ENCODE data around the gene CCDC81.
"Not testable (repeated sequence)": the region's sequence is repeated elsewhere in the genome, so short reads cannot be mapped to it uniquely, and the experiment has no call there.

CCDC81 gene

DNA sequence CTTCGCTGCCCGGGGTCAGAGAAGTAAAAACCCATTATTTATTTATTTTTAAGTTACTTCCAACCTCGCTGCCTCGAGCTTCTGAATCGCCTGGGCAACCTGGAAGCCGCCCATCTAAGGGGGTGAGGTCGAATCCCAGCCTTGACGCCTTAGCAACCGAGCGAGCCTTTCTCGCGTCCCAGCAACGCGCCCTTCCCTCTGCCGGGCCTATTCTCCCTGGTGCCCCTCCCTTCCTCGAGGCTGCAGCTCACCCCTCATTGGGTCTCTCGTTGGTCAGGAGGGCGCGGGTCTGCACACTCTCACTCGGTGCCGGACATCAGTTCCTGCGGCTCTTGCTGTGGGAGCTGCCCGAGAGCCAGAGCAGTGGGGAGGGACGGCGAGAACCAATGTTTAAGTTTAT is at the start of gene CCDC81:
CCDC81 (plus strand) TSS at position 302 of the 400 bp plus-strand sequence. CDS start 277 bp downstream, outside the sequence.
- no peak for DNase-seq

DNA sequence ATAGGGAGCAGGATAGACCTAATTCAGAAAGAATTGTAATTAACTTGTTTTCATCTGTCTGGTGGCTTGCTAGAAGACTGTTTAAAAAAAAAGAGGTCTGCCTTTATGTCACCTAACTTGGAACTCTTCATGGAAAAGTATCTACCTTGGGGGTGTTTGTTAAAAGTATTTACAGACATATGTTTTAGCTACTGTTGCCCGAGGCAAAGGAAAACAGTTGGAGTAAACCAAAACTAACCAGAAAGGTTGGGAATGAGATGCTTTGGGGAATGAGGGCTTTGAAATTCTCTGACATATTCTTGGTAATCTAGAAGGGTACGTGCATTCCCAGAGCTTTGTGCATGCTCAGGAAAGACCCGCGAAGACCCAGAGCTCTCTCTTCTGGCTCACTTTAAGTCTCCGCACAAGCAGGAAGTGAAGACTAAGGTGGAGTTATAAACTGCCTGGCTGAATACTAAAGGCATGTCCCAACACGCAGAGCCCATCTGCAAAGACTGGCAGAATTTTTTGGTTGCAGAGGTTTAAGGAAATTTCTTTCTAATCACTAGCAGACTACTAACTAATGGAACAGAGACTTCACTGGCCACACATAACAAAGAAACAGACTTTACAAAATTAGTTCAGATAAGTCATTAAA is 39.4 kb upstream of the CCDC81 start:
- no peak for DNase-seq

DNA sequence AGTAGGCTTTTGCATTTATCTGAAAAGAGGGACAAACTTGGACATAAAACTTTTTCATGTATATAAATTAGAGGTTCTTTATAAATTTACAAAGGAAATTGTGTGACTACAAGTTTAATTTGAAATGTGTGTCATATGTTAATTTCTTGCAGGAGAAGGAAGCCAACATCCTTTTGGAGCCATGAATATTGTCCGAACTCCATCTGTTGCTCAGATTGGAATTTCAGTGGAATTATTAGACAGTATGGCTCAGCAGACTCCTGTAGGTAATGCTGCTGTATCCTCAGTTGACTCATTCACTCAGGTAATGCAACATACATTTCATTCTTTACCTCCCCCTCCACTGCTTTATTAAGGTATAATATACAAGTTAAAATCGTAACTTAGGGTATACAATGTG is 37.5 kb upstream of the CCDC81 start:
- DNase-seq, result no peak

DNA sequence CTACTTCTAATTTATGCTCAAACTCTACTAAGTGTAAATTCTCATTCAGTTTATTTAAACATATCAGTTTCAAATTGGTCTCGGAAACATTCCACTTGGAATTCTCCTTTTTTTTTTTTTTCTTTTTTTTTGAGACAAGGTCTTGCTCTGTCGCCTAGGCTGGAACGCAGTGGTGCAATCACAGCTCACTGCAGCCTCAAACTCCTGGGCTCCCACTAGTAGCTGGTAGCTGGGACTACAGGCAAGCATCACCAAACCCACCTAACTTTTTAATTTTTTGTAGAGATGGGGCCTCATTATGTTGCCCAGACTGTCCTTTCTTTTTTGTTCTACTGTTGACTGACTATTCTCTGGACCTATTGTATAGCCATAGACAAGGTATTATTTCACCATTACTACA is 33.3 kb upstream of the CCDC81 start:
- no peak for DNase-seq

DNA sequence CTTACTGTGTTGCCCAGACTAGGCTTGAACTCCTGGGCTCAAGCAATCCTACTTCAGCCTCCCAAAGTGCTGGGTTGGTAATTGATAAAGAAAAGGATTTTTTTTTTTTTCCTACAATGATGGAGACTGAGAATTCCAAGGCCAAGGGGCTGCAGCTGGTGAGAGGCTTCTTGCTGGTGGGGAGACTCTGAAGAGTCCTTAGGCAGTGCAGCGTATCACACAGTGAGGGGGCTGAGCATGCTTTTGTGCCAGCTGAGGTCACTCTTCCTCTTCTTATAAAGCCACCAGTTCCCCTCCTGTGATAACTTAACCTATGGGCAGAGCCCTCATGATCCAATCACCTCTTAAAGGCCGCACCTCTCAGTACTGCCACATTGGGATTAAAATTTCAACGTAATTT is 28.2 kb upstream of the CCDC81 start:
- no peak for DNase-seq

DNA sequence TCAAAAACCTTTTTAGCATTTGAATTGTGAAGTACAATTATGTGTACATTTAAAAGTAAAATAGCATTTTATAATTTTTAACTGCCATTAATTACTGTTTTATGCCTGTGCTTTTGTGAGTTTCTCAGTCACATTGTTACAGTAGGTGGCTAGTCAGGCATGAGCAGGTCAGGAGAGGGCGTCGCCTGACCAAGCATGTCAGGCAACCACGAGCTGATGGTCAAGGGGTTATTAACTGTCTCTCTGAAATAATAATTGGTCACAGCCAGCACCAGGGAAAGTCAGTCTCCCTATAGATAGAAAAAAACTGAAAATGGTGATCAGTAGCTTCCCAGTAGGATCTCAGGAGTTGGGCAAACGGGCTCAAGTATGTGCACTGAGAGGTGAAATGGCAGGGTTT is 19.4 kb upstream of the CCDC81 start:
- no peak for DNase-seq

DNA sequence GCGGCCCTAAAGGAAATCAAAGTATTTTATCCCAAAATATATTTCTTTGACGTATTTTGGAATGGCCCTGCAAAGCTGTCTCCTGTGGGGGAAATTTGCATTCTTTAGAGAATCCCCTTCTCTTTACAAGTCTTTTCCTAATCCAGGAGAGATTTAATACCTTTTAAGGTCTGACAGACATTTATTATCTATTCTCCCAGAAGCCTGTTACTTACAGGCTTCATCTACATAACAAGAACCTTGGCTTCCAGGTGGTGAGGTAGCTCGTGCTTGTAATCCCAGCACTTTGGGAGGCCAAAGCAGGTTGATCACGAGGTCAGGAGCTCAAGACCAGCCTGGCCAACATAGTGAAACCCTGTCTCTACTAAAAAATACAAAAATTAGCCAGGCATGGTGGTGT is 17.3 kb upstream of the CCDC81 start:
- DNase-seq, result not testable (repeated sequence)

DNA sequence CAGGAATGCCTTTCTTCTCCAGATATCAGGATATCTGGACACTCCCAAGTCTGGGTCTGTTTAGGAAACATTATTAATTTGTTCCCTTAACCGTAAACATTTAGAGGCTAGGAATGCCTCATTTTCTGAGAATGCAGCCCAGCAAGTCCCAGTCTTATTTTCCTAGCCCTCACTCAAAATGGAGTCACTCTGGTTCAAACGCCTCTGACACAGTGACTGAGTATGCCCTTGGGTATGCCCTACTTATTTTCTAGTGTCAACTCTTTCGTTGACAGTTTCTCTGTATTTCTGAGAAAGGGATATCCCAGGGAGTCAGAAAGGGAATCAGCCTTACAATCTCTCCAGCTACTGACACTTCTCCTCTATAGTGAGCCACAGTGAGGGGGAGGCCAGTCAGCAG is 16.0 kb upstream of the CCDC81 start:
- DNase-seq, result no peak

DNA sequence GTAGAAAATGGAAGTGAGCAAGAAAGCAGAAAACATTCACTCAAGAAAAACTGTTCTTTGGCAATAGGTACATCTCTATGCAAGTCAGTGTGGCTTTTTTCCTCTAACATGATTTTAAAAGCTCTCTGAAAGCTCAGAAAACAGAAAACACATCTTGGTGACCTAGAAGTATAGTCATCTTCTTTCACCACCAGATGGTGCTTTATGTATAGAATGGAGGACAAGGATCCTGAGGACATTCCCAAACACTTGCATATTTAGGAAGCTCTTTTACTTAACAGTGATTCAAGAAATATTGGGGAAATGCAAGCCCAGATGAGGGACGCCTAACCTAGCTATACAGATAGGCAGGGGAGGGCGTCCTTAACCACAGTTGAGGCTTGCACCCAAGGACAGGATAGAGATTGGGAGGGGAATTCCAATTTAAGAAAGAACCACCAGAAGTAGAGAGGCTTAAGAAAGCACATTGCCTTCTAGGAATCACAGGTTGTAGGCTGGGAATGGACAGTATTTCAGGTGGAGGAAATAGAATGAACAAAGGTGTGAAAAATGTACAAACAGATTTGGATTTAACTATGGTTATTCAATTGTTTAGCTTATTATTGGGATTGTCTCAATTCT is 13.8 kb upstream of the CCDC81 start:
- DNase-seq, result peak; percentile 34

DNA sequence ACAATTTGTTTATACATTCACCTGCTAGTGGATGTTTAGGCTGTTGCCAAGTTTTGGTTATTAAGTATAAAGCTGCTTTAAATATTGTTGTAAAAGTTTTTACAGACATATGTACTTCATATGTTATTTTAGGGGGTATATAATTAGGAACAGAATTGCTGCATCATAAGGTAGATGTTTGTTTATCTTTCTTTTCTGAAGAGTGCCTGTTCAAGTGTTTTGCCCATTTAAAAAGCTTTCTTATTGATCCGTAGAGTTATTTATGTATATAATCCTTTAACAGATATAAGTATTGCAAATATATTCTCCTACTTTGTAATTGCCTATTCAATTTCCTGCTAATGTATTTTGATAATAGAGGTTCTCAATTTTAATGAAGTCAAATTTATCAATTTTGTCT is 11.3 kb upstream of the CCDC81 start:
- no peak for DNase-seq

DNA sequence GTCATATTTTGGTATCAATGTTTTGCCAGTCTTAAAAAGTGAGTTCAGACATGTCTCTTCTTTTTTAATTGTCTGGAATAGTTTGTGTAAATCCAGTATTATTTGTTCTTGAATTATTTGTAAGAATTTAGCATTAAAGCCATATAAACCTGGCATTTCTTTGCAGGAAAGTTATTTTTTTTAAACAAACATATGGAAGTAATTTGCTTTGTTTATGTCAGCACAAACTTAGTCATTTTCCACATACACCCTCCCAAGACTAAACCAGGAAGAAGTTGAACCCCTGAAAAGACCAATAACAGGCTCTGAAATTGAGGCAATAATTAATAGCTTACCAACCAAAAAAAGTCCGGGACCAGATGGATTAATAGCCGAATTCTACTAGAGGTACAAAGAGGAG is 9.1 kb upstream of the CCDC81 start:
- no peak for DNase-seq

DNA sequence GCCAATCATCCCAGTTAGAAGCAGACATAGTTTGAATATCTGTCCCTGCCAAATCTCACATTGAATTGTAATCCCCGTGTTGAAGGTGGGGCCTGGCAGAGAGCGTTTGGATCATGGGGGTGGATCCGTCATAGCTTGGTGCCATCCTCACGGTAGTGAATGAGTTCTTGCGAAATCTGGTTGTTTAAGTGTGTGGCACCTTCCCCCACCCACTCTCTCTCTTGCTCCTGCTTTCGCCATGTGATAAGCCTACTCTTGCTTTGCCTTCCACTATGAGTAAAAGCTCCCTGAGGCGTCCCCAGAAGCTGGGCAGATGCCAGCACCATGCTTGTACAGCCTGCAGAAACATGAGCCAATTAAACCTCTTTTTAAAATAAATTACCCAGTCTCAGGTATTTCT is 5.0 kb upstream of the CCDC81 start:
- DNase-seq, result no peak

DNA sequence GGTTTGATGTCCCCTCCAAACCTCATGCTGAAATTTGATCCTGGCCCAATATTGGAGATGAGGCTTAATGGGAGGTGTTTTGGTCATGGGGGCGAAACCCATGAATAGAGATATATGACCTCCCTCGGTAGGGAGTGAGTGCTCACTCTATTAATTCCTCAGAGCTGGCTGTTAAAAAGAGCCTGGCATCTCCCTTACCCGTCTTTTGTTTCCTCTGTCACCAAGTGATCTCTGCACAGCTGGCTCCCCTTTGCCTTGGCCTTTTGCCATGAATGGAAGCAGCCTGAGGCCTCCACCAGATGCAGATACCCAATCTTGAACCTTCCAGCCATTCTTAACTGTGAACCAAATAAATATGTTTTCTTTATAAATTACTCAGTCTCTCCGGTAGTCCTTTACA is 4.5 kb upstream of the CCDC81 start:
- DNase-seq, result no peak

DNA sequence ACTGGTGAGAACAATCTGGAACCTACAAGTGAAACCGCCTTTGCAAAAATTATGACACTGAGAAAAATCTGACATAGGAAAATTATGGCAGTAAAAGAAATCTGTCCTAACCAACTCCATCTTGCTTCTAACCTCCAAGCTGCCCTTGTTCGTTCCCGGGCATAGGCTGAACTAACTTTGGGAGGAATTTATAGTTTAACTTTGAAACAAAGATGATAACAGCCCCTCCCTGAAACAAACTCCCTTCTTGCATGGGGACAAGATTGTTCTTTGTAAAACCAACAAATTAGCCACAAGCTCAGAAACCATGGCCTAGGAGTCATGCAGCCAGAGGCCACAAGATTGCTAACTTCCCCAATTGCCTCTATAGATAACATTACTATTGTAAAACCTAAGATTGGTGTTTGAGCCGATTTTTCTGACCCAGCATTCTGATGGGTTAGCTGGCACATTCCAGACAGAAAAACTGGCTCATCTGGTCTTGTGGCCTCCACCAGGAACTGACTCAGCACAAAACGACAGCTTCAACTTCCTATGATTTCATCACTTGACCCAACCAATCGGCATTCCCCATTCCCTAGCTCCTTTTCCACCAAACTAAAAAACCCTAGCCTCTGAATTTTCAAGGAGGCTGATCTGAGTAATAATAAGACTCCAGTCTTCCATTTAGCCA is 3.6 kb upstream of the CCDC81 start:
- no peak for DNase-seq

DNA sequence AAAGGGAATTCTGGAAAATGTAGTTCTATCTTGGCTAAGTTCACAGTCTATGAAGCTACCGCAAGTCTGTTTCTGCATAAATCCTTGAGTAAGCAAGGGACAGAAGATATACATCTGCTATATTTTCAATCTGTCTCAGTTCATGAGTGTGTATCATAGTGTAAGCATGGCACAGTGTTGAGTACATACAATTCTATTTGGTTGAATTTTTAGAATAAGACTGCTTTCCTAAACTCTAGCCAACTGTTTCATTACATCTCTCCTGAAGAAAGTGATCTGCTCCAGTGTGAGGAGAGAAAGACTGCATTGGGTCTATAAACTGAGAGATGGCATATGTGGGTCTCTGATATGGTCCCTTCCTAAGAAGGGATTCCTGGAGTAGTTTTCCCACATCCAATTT is 2.6 kb upstream of the CCDC81 start:
- DNase-seq, result no peak

DNA sequence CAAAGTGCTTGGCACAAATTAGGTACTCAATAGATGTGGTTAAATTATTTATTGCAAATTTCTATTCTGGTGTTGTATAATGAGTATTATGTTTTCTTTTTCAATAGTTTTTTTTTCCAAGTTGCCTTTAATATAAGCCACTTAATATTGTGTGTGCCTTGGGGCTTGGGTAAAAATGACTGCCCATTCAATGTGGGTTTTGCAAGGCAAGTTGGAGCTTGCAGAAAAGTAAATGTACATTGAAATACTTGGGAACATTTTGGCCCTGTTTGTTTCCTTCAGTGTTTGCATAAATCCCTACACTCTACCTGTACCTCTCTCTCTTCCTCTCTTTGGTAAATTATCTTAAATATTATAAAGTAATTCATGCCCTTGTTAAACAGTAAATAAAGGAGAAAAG is 2.1 kb upstream of the CCDC81 start:
- no peak for DNase-seq

DNA sequence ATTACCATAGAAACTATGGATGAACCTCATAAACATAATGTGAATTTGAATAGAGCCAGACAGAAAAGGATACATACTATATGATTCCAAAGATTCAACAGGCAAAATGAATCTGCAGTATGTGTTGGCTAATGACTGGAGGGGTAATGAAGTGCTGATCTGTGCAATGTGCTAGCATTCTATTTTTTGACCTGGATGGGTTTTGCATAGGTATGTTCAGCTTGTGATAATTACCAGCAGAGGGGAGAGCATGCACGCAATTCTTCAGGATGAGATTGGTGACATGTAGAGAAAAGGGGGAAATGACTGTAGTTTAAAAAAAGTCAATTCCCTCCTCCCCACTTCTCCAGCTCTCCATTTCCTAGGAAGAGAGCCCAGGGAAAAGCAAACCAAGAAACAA is 618 bp upstream of the CCDC81 start:
- DNase-seq, result no peak

DNA sequence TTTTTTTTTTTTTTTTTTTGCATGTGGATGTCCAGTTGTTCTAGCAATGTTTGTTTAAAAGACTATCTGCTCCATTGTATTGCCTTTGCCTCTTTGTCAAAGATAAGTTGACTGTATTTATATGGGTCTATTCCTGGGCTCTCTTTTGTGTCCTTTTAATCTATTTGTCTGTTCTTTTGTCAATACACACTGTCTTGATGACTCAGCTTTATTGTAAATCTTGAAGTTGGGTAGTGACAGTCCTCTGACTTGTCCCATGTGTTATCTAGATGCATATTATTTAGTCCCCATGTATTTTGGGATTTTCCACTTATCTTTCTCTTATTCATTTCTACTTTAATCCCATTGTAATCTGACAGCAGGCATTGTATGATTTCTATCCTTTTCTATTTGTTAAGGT is 3.3 kb downstream of the CCDC81 start:
- DNase-seq, result no peak

DNA sequence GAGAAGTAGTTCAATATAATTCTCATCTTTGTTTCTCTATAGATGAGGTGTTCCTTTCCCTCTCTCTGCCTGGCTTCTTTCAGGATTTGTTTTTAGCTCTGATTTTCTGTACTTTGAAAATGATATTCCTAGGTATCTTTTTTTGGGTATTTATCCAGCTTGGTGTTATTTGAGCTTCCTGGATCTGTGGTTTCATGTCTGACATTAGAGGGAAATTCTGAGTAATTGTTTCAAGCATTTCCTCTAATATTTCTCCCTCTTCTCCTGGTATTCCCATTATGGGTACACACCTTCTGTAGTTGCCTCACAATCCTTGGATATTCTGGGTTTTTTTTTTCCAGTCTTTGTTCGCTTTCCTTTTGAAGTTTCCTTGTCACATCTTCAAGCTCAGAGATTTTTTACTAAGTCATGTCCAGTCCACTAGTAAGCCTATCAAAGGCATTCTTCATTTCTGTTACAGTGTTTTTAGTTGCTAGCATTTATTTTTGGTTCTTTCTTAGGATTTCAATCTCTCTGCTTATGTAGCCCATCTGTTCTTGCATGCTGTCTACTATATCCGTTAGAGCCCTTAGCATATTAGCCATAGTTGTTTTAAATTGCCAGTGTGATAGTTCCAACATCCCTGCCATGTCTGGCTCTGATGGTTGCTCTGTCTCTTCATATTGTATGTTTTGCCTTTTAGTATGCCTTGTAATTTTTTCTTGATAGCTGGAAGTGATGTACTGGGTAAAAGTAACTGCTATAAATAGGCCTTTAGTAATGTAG is 5.8 kb downstream of the CCDC81 start:
- DNase-seq, result no peak

DNA sequence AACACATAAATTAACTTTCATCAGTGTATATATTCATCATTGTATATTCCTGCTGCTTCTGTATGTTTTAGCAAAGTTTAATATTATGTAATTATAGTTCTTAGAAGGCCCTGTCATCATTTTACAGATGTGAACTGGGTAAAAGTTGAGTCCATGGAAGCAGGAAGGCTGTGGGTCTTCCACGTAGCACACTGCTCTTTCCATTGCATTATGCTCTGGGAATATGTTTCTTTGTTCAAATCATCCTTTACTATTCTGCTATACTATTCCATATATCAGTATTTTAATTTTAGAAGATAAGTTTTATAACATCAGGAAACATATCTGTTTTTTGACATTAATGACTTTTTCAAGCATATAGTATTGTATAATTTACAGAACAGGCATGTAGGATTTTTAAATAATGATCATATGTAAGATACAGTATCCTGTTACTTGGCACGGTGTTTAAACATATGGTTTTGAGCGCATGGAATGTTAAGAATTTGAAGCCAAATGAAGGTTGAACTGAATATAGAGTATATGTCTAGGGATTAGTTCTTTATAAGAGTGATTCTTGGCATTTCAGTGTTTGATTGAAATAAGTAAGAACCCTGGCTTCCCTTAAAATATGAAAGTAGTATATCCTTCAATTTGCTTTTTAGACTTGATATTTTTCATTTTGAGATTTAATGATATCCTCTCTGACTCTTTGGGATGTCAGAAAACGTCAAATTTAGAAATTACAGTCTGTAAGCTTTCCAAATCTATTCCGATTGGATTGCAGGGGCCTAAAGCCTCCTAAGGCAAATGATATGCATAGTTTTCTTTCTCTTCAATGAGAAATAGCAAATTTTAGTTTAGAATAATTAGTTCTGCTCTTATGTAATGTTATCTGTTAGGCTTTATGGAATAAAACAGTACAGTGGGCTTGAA is 8.6 kb downstream of the CCDC81 start:
- no peak for DNase-seq

DNA sequence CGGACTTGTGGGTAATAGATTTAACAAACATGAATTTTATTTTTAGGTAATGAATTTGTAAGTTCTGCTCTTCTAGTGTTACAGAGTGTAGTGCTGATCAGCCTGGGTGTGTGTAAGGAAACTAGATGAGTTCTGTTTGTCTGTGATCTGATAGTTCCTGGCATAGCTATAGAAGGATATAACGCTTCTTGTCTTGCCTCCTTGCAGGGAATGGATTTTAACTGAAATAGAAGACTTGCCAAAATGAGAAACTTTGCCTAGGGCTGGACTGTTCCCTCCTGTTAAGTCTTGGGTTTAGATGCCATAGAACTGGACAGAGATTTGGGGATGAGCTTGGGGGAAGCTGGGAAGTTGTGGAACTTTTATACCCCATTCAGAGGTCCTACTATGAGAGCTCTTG is 11.6 kb downstream of the CCDC81 start:
- DNase-seq, result no peak

DNA sequence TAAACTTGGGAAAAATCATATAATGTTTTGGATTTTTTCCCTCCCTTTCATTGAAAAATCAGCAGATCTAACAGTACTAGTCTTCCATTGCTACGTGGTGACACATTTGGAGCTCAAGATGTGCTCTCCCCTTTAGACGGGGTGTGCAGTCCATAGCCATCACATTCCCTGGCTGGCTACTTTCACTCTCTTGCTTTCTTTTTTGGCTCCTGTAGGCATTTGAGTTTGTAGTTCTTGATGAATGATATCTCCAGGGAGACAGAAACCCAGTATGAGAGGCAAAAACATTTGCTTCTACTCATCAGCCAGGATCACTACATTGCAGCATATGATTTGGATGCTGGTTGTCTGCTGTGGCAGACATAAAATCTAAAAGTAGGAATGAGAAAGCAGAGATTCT is 12.1 kb downstream of the CCDC81 start:
- DNase-seq, result no peak

DNA sequence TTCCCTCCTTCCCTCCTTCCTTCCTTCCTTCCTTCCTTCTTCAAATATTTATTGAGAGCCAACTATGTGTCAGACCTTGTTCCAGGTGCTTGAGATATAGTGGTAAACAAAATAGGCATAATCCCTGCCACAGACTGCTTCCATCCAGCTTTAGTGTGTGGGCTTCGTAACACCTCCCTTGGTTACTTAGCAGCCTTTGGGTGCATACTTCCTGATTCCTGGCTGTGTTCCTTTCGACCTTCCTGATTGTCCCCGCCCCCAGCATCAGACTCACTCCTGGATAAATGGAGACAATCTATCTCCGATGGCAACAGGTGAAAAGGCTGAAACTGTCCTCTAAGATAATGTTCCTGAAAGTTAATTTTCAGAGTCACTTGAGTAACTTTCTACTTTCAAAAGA is 13.5 kb downstream of the CCDC81 start:
- DNase-seq, result no peak
